Neural cell (in vitro differentiated cells): ENCODE data around the gene TENT4B.

ENCODE experiments used
- CTCF ChIP-seq: fragments of 450-650 bp; IDR thresholded peaks from 2 replicates; pipeline ENCODE4 v1.5.1; 2014; ENCODE audit warnings: antibody characterized with exemption, mild to moderate bottlenecking, moderate library complexity; ENCODE audit not compliant: poor library complexity, severe bottlenecking
- EP300 ChIP-seq: fragments of 450-650 bp; conservative IDR thresholded peaks from 2 replicates; pipeline ENCODE4 v1.6.1; 2014; ENCODE audit warnings: antibody characterized with exemption, mild to moderate bottlenecking, moderate library complexity; ENCODE audit not compliant: poor library complexity, severe bottlenecking
- EZH2 ChIP-seq: fragments of 200-600, 300-800 bp; shearing (Covaris generic), sonication (generic); IDR thresholded peaks from 2 replicates; pipeline ENCODE4 v1.6.1; 2014; ENCODE audit warnings: antibody characterized with exemption, low read length, borderline replicate concordance, mild to moderate bottlenecking; ENCODE audit not compliant: insufficient read depth, poor library complexity, severe bottlenecking
- MXI1 ChIP-seq: fragments of 450-650 bp; conservative IDR thresholded peaks from 2 replicates; pipeline ENCODE4 v1.6.1; 2014; ENCODE audit warnings: antibody characterized with exemption, mild to moderate bottlenecking; ENCODE audit not compliant: poor library complexity, severe bottlenecking
- POLR2AphosphoS5 ChIP-seq: IDR thresholded peaks from 2 replicates; pipeline ENCODE4 v1.6.1; 2012
- RAD21 ChIP-seq: fragments of 450-650 bp; conservative IDR thresholded peaks from 2 replicates; pipeline ENCODE4 v1.6.1; 2014; ENCODE audit warnings: antibody characterized with exemption, mild to moderate bottlenecking, moderate library complexity
- SMC3 ChIP-seq: fragments of 450-650 bp; conservative IDR thresholded peaks from 2 replicates; pipeline ENCODE4 v1.6.1; 2014; ENCODE audit warnings: antibody characterized with exemption, mild to moderate bottlenecking, moderate library complexity; ENCODE audit not compliant: poor library complexity
- TAF1 ChIP-seq: IDR thresholded peaks from 2 replicates; pipeline ENCODE4 v1.6.1; 2012; ENCODE audit warnings: low read depth
- TF ChIP-seq, protein P1 (sequence below): IDR thresholded peaks from 2 replicates; pipeline ENCODE4 v1.6.1; 2012; ENCODE audit warnings: borderline replicate concordance

DNA sequence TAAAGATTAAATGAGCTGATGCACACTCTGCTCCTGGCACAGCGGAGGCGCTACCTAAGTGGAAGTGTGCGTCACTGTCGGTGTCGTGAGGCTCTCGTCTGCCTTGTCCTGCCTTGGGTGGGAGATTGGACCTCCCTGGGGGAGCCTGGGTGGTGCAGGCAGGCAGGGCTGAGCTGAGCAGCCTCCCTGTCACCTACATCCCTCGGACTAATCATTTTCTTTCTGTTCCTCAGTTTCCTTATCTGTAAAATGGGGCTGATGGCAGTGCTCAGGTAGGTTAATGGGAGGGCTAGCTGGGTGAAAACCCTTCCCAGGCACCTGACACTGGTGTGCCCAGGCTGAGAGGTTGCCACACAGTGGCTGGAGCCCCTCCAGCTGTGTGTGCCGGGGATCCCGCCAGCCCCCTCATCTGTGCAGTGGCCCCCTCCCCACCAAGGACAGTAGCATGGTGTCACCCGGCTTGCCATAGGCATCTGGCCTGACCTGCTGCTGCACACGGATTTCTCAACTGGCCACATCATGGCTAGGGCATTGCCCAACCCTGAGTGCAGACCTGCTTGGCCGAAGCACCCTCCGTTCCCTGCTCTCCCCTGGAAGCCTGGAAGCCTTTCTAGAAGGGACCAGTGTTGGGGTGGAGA, 117.5 kb downstream of the TENT4B start:
- TF ChIP-seq POLR2AphosphoS5 (no peak), TAF1 (no peak), CTCF (no peak), EZH2 (no peak), MXI1 (no peak), SMC3 (no peak), RAD21 (no peak), EP300 (no peak)
- TF ChIP-seq, protein P1, sequence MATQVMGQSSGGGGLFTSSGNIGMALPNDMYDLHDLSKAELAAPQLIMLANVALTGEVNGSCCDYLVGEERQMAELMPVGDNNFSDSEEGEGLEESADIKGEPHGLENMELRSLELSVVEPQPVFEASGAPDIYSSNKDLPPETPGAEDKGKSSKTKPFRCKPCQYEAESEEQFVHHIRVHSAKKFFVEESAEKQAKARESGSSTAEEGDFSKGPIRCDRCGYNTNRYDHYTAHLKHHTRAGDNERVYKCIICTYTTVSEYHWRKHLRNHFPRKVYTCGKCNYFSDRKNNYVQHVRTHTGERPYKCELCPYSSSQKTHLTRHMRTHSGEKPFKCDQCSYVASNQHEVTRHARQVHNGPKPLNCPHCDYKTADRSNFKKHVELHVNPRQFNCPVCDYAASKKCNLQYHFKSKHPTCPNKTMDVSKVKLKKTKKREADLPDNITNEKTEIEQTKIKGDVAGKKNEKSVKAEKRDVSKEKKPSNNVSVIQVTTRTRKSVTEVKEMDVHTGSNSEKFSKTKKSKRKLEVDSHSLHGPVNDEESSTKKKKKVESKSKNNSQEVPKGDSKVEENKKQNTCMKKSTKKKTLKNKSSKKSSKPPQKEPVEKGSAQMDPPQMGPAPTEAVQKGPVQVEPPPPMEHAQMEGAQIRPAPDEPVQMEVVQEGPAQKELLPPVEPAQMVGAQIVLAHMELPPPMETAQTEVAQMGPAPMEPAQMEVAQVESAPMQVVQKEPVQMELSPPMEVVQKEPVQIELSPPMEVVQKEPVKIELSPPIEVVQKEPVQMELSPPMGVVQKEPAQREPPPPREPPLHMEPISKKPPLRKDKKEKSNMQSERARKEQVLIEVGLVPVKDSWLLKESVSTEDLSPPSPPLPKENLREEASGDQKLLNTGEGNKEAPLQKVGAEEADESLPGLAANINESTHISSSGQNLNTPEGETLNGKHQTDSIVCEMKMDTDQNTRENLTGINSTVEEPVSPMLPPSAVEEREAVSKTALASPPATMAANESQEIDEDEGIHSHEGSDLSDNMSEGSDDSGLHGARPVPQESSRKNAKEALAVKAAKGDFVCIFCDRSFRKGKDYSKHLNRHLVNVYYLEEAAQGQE: no peak
